Skin epidermis (tissue), 12 donors: ENCODE measurements around the gene COX4I1.

Experiments used
- H3K27ac ChIP-seq, 21 experiments: fragments of 200-600 bp; sonication (generic) in 11 of 21; one replicate each; pipeline ENCODE4 v1.5.0; 2020; ENCODE audit warnings: mild to moderate bottlenecking in 3 of 21, inconsistent platforms in 2 of 21, moderate library complexity in 2 of 21
- H3K4me3 ChIP-seq, 7 experiments: fragments of 200-600 bp; sonication (generic) in 2 of 7; one replicate each; pipeline ENCODE4 v1.5.0; 2020; ENCODE audit warnings: inconsistent platforms in 2 of 7, mild to moderate bottlenecking in 2 of 7, moderate library complexity in 1 of 7

COX4I1 gene

GRCh38 chr16:85819771-85820170 is 20.3 kb downstream of the COX4I1 start:
- Histone ChIP-seq H3K4me3 (no peak overlapping the region), H3K27ac (no peak overlapping the region)

- H3K27ac ChIP-seq = no peak overlapping the region
Measured at GRCh38 chr16:85820604-85821372, 21.3 kb downstream of the COX4I1 start.

GRCh38 chr16:85821390-85822135 is 22.1 kb downstream of the COX4I1 start:
- Histone ChIP-seq H3K4me3 (no peak overlapping the region), H3K27ac (no peak overlapping the region)

More at GRCh38 chr16:85820604-85821372, 21.3 kb downstream of the COX4I1 start:
- no peak overlapping the region for H3K4me3 ChIP-seq

- no peak overlapping the region for H3K27ac ChIP-seq
Measured at GRCh38 chr16:85822145-85822544, 22.6 kb downstream of the COX4I1 start.

GRCh38 chr16:85823328-85823920 is 23.9 kb downstream of the COX4I1 start:
- no peak overlapping the region for H3K4me3 ChIP-seq

More at GRCh38 chr16:85822145-85822544, 22.6 kb downstream of the COX4I1 start:
- H3K4me3 ChIP-seq = no peak overlapping the region

GRCh38 chr16:85824161-85825135 is 25.0 kb downstream of the COX4I1 start:
- Histone ChIP-seq H3K27ac (no peak overlapping the region), H3K4me3 (no peak overlapping the region)

More at GRCh38 chr16:85823328-85823920, 23.9 kb downstream of the COX4I1 start:
- H3K27ac ChIP-seq = no peak overlapping the region

- Histone ChIP-seq H3K27ac (no peak overlapping the region), H3K4me3 (no peak overlapping the region)
Measured at GRCh38 chr16:85825326-85825725, 25.8 kb downstream of the COX4I1 start.

GRCh38 chr16:85826686-85827247 is 27.3 kb downstream of the COX4I1 start:
- H3K4me3 ChIP-seq = no peak overlapping the region
- H3K27ac ChIP-seq = no peak overlapping the region

GRCh38 chr16:85828166-85828565 is 28.7 kb downstream of the COX4I1 start:
- no peak overlapping the region for H3K27ac ChIP-seq

GRCh38 chr16:85829171-85829719 is 29.8 kb downstream of the COX4I1 start:
- peak overlapping the region in 2 of 21 experiments; percentile 4 to 35 for H3K27ac ChIP-seq
- H3K4me3 ChIP-seq = no peak overlapping the region

More at GRCh38 chr16:85828166-85828565, 28.7 kb downstream of the COX4I1 start:
- H3K4me3 ChIP-seq = no peak overlapping the region

- Histone ChIP-seq H3K27ac (peak overlapping the region in 1 of 21 experiments; percentile 4), H3K4me3 (no peak overlapping the region)
Measured at GRCh38 chr16:85829751-85830445, 30.4 kb downstream of the COX4I1 start.

- H3K27ac ChIP-seq = no peak overlapping the region
- H3K4me3 ChIP-seq = no peak overlapping the region
Measured at GRCh38 chr16:85830821-85831220, 31.3 kb downstream of the COX4I1 start.

- no peak overlapping the region for H3K4me3 ChIP-seq
- no peak overlapping the region for H3K27ac ChIP-seq
Measured at GRCh38 chr16:85832570-85833218, 33.2 kb downstream of the COX4I1 start.

- Histone ChIP-seq H3K27ac (no peak overlapping the region), H3K4me3 (no peak overlapping the region)
Measured at GRCh38 chr16:85833219-85833920, 33.9 kb downstream of the COX4I1 start.

- Histone ChIP-seq H3K27ac (no peak overlapping the region), H3K4me3 (no peak overlapping the region)
Measured at GRCh38 chr16:85834741-85835140, 35.2 kb downstream of the COX4I1 start.

- Histone ChIP-seq H3K27ac (no peak overlapping the region), H3K4me3 (no peak overlapping the region)
Measured at GRCh38 chr16:85835227-85835751, 35.8 kb downstream of the COX4I1 start.
